ENCODE results near the gene SNTG2.

Gene SNTG2

GRCh38 chr2:1046067-1046466 lies 95.4 kb downstream of the SNTG2 start:
- in situ Hi-C loops (cut with MboI; ENCODE audit: low sequenced_read_pairs): no loop called here

GRCh38 chr2:1047485-1047884 lies 96.8 kb downstream of the SNTG2 start:
- in situ Hi-C loops (cut with MboI; ENCODE audit: low sequenced_read_pairs): no loop called here

GRCh38 chr2:1049691-1050090 lies 99.0 kb downstream of the SNTG2 start:
- in situ Hi-C loops (cut with MboI; ENCODE audit: low sequenced_read_pairs): no loop called here

DNA sequence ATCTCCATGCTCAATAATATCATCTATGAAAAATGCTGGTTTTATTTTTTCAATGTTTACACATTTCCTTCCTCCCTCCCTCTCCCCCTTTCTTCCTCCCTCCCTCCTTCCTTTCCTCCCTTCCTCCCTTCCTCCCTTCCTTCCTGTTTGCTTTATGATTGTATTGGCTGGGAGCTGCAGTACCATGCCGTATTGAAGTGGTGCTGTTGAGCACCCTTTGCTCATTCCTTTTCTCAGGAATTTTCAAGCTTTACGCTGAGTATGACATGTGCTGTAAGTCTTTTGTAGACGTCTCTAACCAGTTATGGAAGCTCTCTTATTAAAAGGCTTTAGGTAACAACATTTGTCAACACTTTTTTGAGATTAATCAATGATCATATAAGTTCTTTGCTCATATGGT lies 100.4 kb downstream of the SNTG2 start:
- in situ Hi-C loops (cut with MboI; ENCODE audit: low sequenced_read_pairs): no loop called here

DNA sequence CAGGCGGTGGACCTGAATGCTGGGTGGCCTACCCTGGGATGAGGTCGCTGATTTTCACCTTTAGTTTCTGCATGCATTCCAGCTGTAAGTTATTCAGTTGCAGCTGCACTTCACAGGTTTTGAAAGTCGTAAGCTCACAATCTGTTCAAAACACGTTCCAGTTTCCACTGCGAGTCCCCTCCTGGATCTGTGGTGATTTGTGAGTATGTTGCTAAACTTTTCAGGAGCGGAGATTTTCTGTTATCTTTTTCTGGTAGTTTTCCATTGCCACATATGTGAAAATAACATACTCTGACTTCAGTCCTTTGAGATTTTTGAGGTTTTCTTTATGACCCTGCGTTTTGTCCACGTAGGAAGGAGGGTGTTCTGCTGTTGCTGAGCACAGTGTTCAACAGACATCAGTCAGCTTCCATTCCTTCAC lies 102.1 kb downstream of the SNTG2 start:
- in situ Hi-C loops (cut with MboI; ENCODE audit: low sequenced_read_pairs): no loop called here

DNA sequence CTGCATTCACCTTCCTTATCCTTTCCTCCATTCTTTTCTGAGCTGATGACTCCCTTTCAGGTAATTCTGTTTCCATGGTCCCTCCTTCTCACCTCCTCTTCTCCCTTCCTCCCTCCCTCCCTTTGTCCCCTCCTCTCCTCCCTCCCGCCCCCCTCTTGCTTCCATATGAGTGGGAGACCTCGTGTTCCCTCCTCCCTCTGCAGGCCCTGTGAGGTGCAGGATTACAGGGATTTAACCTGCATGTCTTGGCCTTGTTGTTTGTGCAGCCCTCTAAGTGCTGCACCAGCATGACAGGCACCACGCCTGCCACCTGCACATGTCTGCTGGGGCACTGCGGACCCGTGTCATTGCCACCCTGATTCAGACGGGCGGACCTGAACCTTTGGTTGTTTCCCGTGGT lies 103.1 kb downstream of the SNTG2 start:
- in situ Hi-C loops (cut with MboI; ENCODE audit: low sequenced_read_pairs): no loop called here

- in situ Hi-C loops (cut with MboI; ENCODE audit: low sequenced_read_pairs): no loop called here
These were observed 103.8 kb downstream of the SNTG2 start for GRCh38 chr2:1054399-1054798.

- in situ Hi-C loops (cut with MboI; ENCODE audit: low sequenced_read_pairs): no loop called here
These were observed 104.5 kb downstream of the SNTG2 start for GRCh38 chr2:1055014-1055595.

DNA sequence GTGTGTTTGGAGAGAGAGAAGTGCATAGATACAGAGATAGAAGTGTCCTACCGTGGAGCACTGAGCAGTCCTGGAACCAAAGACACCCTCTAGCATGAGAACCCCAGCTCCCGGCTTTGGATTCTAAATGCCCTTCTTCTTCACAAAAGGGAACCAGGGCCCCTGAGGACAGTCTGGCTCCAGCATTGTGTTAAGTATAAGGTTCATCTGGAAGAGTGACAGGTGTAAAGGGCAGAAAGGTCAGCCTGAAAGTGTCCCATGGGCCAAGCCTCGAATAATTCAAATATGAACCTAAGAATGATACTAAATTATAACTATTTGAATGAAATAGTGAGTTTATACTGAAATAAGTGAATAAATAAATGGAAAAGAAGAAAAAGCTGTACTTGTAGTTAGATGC lies 109.7 kb downstream of the SNTG2 start:
- in situ Hi-C loops (cut with MboI; ENCODE audit: low sequenced_read_pairs): no loop called here

- in situ Hi-C loops (cut with MboI; ENCODE audit: low sequenced_read_pairs): no loop called here
These were observed 110.3 kb downstream of the SNTG2 start for GRCh38 chr2:1060987-1061386.

DNA sequence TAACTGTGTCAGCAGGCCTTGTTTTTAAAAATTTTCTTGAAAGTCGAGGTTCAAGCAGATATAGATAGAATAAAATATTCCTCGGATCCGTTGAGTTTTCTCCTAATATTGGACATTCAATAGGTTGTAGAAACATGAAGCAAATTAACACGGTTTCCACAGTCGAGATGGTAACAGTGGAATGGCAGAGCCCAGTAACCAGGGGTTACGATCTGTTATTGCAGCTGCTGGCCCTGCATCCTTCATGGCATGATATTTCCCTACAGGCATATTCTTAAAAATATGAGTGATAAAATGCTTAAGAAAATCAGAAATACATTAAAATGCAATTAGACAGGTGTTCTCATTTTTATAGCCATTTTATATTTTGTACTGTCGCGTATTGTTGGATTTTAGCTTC lies 117.6 kb downstream of the SNTG2 start:
- in situ Hi-C loops (cut with MboI; ENCODE audit: low sequenced_read_pairs): no loop called here

- in situ Hi-C loops (cut with MboI; ENCODE audit: low sequenced_read_pairs): no loop called here
These were observed 118.2 kb downstream of the SNTG2 start for GRCh38 chr2:1068822-1069221.

DNA sequence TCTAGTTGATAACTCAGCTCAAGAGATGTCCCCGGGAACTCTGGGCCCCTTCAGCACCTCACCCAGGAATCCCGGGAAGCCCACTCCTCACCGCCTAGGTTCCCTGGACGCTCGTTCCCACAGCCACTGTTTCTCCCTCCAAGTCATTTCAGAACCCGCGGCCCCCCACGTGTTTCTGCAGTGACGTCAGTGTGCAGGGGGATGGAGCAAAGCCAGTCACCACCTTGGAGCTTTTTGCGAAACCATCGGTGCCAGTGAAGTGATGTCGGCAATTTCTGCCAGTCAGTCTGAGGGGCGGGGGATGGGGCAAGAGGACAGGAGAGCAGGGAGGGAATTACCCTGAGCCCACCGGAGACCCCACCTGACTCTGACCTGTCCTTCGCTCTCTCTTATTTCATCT lies 119.2 kb downstream of the SNTG2 start:
- in situ Hi-C loops (cut with MboI; ENCODE audit: low sequenced_read_pairs): no loop called here

DNA sequence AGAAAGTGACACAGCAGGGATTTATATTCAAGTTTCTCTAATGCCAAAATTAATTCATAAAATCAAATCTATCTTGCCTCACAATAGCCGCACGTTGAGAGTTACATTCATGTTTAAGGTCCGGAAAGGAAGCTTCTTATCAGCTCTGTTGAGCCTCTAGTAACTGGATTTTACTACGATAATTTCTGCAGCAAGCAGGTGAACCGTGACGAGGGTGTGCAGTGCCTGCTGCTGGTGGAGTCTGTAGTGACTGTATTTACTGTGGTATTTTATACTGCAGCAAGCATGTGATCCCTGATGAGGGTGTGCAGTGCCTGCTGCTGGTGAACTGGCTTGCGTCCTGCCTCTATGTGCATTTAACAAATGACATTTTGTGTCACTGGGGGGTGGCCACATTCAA lies 120.0 kb downstream of the SNTG2 start:
- in situ Hi-C loops (cut with MboI; ENCODE audit: low sequenced_read_pairs): no loop called here

DNA sequence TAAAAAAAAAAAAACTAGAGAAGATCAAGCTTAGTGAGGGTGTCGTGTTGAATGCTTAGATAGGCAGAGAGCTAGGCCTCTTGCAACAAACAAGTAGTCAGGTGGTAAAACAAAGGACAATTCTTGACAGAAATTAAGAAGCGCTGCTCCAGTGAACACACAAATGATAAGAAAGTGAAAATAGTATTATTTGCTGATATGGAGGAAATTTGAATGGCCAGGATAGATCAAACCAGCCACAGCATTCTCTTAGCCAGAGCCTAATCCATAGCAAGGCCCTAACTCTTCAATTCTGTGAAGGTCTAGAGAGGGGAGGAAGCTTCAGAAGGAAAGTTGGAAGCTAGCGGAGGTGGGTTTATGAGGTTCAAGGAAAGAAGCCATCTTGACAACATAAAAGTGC lies 121.0 kb downstream of the SNTG2 start:
- in situ Hi-C loops (cut with MboI; ENCODE audit: low sequenced_read_pairs): no loop called here

GRCh38 chr2:1072250-1072649 lies 121.6 kb downstream of the SNTG2 start:
- in situ Hi-C loops (cut with MboI; ENCODE audit: low sequenced_read_pairs): no loop called here

- in situ Hi-C loops (cut with MboI; ENCODE audit: low sequenced_read_pairs): no loop called here
These were observed 127.3 kb downstream of the SNTG2 start for GRCh38 chr2:1077911-1078310.

- in situ Hi-C loops (cut with MboI; ENCODE audit: low sequenced_read_pairs): no loop called here
These were observed 127.7 kb downstream of the SNTG2 start for GRCh38 chr2:1078326-1078725.

- in situ Hi-C loops (cut with MboI; ENCODE audit: low sequenced_read_pairs): no loop called here
These were observed 129.5 kb downstream of the SNTG2 start for GRCh38 chr2:1079873-1080799.

DNA sequence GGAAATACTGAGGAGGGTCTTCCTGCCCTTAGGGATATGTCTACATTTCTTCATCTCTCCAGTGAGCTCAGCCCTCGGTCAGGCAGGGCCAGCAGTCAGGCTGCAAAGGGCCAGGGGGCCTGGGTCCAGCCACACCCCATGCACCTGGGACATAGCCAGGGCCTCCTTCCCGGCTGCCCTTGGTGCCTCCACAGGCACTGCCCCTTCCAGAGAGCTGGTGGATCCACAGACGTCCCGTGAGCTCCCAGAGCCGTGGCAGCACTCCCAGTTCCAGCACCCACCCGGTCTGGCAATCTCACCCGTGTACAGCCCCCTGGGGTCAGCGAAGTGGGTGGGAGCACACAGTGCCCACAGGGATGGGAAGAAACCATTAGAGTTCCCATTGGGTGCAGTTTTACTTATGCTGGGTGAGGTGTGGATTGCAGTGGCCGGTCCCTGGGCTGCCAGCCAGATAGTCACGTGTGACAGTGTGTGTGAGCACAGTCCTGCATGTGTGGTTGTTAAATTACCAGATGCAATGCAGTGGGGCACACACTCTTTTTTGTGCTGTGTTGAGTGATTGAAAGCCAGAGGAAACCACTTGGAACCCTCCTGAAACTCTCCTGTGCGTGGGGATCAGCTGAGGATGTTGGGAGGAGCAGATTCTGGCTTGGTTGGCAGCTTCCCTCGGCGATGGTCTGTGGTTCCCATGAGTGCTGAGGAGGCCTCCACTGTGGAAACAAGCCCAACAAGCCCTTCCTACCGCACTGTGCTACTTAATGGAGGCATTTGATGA lies 131.0 kb downstream of the SNTG2 start:
- in situ Hi-C loops (cut with MboI; ENCODE audit: low sequenced_read_pairs): no loop called here

DNA sequence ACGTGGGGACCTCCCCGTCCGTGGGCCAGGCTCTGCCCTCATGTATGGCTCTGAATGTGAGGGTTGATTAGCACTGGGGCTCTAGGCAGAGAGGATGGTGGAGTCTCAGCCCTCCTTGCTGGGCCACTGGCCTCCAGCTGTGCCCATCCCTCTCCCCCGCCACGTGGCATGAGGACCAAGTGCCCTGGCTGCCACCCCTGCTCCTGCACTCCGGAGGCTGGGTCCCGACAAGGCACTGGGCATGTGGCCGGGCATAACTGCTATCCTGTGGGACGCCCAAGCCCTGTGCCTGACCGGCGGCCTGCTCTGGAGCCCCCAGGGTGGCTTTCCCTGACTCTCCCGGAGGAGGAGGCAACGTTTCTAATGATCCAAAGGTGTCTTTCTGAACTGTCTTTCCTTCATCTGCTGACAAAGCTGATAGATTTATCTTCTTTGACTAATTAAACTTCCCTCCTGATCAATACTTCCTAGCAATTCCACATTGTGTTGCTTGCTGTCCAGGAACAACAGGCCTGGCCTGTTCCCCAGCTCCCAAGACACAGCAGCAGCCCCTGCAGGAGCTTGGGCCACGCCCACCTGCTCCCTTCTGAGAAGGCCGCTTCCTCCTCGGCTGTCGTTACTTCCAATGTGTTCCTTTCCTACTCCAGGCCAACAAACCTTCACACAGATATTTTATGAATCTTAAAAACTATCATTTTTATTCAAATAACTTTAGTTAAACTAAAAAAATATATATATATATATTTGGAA lies 132.0 kb downstream of the SNTG2 start:
- in situ Hi-C loops (cut with MboI; ENCODE audit: low sequenced_read_pairs): no loop called here
